ENCODE results near the gene NYAP1. TPM values are rescaled to one million over a fixed set of nuclear protein-coding genes. Genes with fewer than 3 reads are reported as not detected.
A peak's percentile ranks its signal among the peaks of the same experiment; 100 is the strongest.
"Not testable (repeated sequence)": the region's sequence is repeated elsewhere in the genome, so short reads cannot be mapped to it uniquely, and the experiment has no call there.

NYAP1 gene
- total RNA-seq, 2 experiments from 2014 or later: 0.32 to 0.38 TPM

DNA sequence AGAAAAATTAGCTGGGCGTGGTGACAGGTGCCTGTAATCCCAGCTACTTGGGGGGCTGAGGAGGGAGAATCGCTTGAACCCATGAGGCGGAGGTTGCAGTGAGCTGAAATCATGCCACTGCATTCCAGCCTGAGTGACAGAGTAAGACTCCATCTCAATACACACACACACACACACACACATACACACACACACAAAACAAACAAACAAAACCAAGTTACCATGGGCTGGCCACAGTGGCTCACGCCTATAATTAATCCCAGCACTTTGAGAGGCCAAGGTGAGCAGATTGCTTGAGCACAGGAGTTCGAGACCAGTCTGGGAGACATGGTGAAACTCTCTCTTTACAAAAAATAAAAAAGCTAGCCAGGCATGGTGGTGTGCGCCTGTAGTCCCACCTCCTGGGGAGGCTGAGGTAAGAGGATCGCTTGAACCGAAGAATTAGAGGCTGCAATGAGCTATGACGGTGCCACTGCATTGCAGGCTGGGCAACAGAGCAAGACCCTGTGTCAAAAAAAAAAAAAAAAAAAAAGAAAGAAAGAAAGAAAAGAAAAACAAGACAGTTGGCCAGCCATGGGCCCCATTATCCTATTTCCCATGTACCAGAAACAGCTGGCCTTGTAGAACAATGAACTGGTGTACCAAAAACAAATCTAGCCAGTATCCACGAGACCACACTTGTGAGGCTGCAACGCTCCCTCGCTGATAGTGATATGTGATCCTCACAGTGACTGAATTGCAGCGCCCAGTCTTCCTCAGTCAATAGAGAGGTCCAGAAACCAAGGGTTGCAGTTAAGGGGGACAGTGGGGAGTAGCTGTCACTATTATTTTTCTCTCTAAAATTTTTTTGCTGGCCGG lies 48.7 kb downstream of the NYAP1 start:
- no peaks in the 10 kb centered on the region for H3K36me3 Mint-ChIP-seq (ENCODE audit: low read depth)
- ChIA-PET POLR2A (interaction anchor here (1.3 kb wide), 1 partner anchor 27 kb away, joined by 3 read pairs; no protein-coding TSS in a partner anchor), CTCF (interaction anchor here (0.7 to 1.2 kb wide), 2 partner anchors 27 to 51 kb away, joined by 3 to 5 read pairs; no protein-coding TSS in a partner anchor)
- H3K27ac Mint-ChIP-seq: no peak overlapping the region
- DNase-seq: no peak
- H3K4me3 Mint-ChIP-seq: no peak overlapping the region
- intact Hi-C loops (cut with micrococcal nuclease): no loop called here
- no peaks in the 10 kb centered on the region for H3K27me3 Mint-ChIP-seq
- no peak for ATAC-seq
- TF ChIP-seq CTCF (IDR thresholded peaks at IDR 0.05): no peak
- peaks cover 8% of the 10 kb centered on the region for H3K4me1 Mint-ChIP-seq (ENCODE audit: low read depth)
- H3K9me3 Mint-ChIP-seq: no peaks in the 10 kb centered on the region

DNA sequence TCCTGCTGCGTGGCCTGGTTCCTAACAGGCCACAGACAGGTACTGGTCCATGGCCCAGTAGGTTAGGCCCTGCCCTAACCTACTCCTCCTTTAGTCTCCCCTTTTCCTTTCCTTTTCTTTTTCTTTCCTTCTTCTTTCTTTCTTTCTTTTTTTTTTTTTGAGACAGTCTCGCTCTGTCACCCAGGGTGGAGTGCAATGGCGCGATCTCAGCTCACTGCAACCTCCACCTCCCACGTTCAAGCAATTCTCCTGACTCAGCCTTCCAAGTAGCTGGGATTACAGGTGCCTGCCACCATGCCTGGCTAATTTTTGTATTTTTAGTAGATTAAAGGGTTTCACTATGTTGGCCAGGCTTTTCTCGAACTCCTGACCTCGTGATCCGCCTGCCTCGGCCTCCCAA lies 52.3 kb downstream of the NYAP1 start:
- ATAC-seq; H3K4me3 Mint-ChIP-seq; DNase-seq; H3K27me3 Mint-ChIP-seq; H3K27ac Mint-ChIP-seq; intact Hi-C loops (cut with micrococcal nuclease); H3K9me3 Mint-ChIP-seq: not testable (repeated sequence)
- Mint-ChIP-seq H3K4me1 (ENCODE audit: low read depth) (peaks cover 11% of the 10 kb centered on the region), H3K36me3 (ENCODE audit: low read depth) (peaks cover 12% of the 10 kb centered on the region)
- POLR2A ChIA-PET: interaction anchor here (1.5 to 2.4 kb wide), 3 partner anchors 10 to 19 kb away, joined by 3 to 17 read pairs (median 5); no protein-coding TSS in a partner anchor
- CTCF ChIA-PET: interaction anchor here (0.7 to 1.5 kb wide), 4 partner anchors 25 to 67 kb away, joined by 3 to 4 read pairs (median 4); no protein-coding TSS in a partner anchor

- H3K4me1 Mint-ChIP-seq (ENCODE audit: low read depth): peaks cover 17% of the 10 kb centered on the region
- peaks cover 16% of the 10 kb centered on the region for H3K36me3 Mint-ChIP-seq (ENCODE audit: low read depth)
- ChIA-PET CTCF (interaction anchor here (0.7 to 1.5 kb wide), 3 partner anchors 29 to 361 kb away, joined by 3 to 4 read pairs (median 3); no protein-coding TSS in a partner anchor), POLR2A (interaction anchor here (0.6 to 2.4 kb wide), 3 partner anchors 9 to 34 kb away, joined by 3 to 17 read pairs (median 5); no protein-coding TSS in a partner anchor)
- H3K9me3 Mint-ChIP-seq; ATAC-seq; DNase-seq; H3K27me3 Mint-ChIP-seq; intact Hi-C loops (cut with micrococcal nuclease); H3K27ac Mint-ChIP-seq; H3K4me3 Mint-ChIP-seq: not testable (repeated sequence)
Measured at GRCh38 chr7:100536695-100537094, 53.0 kb downstream of the NYAP1 start.

- POLR2A ChIA-PET: interaction anchor here (0.9 to 1.8 kb wide), 2 partner anchors 11 to 46 kb away, joined by 4 to 6 read pairs; no protein-coding TSS in a partner anchor
- DNase-seq (no peak), ATAC-seq (no peak)
- TF ChIP-seq CTCF (IDR thresholded peaks at IDR 0.05): no peak
- Mint-ChIP-seq H3K36me3 (ENCODE audit: low read depth) (peaks cover 22% of the 10 kb centered on the region), H3K4me1 (ENCODE audit: low read depth) (peaks cover 31% of the 10 kb centered on the region), H3K9me3 (no peaks in the 10 kb centered on the region), H3K4me3 (peak overlapping the region; percentile 91), H3K27me3 (no peaks in the 10 kb centered on the region), H3K27ac (peak overlapping the region; percentile 84)
- intact Hi-C loops (cut with micrococcal nuclease): no loop called here
- CTCF ChIA-PET: interaction anchor here (1.0 to 1.7 kb wide), 4 partner anchors 22 to 89 kb away, joined by 3 to 4 read pairs (median 3); no protein-coding TSS in a partner anchor
Measured at GRCh38 chr7:100538348-100538653, 54.6 kb downstream of the NYAP1 start.

GRCh38 chr7:100538654-100539435 lies 55.1 kb downstream of the NYAP1 start, which contains the start of gene AGFG2:
Gene AGFG2, plus strand, starts transcription at chr7:100539203. Its CDS starts 144 bp downstream, at chr7:100539347.
- ChIA-PET CTCF (interaction anchor here (1.0 to 1.8 kb wide), 6 partner anchors 11 to 89 kb away, joined by 3 to 4 read pairs (median 3); no protein-coding TSS in a partner anchor), POLR2A (interaction anchor here (0.6 to 1.8 kb wide), 7 partner anchors 10 to 136 kb away, joined by 3 to 6 read pairs (median 4); partner anchors contain the start of gene PPP1R35)
- peak; percentile 100 for DNase-seq
- no peak for TF ChIP-seq CTCF (IDR thresholded peaks at IDR 0.05)
- no peaks in the 10 kb centered on the region for H3K9me3 Mint-ChIP-seq
- no peaks in the 10 kb centered on the region for H3K27me3 Mint-ChIP-seq
- H3K27ac Mint-ChIP-seq: peak within 1 kb of the TSS; percentile 97
- H3K4me3 Mint-ChIP-seq: peak within 1 kb of the TSS; percentile 91
- peaks cover 37% of the 10 kb centered on the region for H3K4me1 Mint-ChIP-seq (ENCODE audit: low read depth)
- peaks cover 22% of the 10 kb centered on the region for H3K36me3 Mint-ChIP-seq (ENCODE audit: low read depth)
- intact Hi-C loops (cut with micrococcal nuclease): no loop called here
- ATAC-seq: peak; percentile 97
